IMR-90 (cell line): Measurements from ENCODE around the gene HOXA5.

Source experiments
- SMC3 ChIP-seq: fragments of 150-350 bp; IDR thresholded peaks from 2 replicates; pipeline ENCODE4 v1.6.1; 2016; ENCODE audit warnings: low read depth, mild to moderate bottlenecking, antibody characterized with exemption, low read length, moderate library complexity
- TF ChIP-seq, protein P1 (sequence below): conservative IDR thresholded peaks from 2 replicates; pipeline ENCODE4 v1.5.1; 2012; ENCODE audit warnings: mild to moderate bottlenecking, low read depth, low read length, improper control_type of control experiment

DNA sequence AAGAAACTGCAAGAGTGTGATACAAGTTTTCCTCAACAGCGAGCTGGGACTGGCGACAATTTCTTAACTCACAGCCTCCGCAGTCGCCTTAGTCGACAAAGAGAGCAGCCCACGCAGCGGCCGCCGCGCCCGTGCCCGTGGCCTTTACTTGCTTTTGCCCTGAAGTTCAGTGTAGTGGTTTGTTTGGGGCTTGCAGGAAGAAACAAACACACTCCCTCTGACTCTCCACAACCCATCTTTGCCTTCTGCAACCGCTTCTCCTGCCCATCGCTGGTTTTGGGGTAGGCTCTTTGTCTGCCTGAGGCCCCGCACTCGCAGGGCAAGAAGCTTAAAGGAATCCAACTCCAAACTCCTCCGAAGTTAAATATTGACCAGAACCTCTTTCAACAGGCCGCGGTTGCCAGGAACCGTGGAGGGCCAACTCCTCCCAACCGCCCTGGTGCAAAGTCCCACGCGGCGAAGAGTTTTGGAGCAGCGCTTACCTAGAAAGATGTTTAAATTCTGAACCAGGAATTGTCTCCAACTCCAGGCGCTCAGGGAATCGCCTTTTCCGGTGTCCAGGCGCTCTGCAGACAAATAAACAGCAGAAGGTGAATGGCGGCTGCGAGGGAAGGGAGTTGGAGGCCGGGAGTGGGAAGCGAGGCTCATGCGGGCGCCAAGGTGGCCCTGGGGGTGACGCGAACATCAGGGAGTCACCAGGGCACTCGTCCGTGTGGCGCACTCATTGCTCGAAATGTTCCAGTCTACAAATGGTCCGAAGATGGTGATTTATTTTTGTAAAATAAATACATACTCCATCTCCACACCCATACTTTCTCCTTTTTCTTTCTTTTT is 21.2 kb downstream of the HOXA5 start:
- TF ChIP-seq, protein P1, sequence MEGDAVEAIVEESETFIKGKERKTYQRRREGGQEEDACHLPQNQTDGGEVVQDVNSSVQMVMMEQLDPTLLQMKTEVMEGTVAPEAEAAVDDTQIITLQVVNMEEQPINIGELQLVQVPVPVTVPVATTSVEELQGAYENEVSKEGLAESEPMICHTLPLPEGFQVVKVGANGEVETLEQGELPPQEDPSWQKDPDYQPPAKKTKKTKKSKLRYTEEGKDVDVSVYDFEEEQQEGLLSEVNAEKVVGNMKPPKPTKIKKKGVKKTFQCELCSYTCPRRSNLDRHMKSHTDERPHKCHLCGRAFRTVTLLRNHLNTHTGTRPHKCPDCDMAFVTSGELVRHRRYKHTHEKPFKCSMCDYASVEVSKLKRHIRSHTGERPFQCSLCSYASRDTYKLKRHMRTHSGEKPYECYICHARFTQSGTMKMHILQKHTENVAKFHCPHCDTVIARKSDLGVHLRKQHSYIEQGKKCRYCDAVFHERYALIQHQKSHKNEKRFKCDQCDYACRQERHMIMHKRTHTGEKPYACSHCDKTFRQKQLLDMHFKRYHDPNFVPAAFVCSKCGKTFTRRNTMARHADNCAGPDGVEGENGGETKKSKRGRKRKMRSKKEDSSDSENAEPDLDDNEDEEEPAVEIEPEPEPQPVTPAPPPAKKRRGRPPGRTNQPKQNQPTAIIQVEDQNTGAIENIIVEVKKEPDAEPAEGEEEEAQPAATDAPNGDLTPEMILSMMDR, result no peak
- no peak for TF ChIP-seq SMC3
